Measurements from ENCODE around the gene CDK1. TPM values are rescaled to one million over a fixed set of nuclear protein-coding genes. Genes with fewer than 3 reads are reported as not detected.

CDK1 gene
- total and polyA plus RNA-seq, 2 donors (not counting 1 experiment from before 2014, with no cell fraction given) = 0.54 to 0.71 TPM

GRCh38 chr10:60734226-60734625 is 44.1 kb upstream of the CDK1 start:
- ATAC-seq (ENCODE audit: low read depth) (no peak), DNase-seq (no peak)
- Histone ChIP-seq H3K27ac (ENCODE audit: low read length in 2 of 2) (no peak overlapping the region), H3K9ac (ENCODE audit: low read length) (no peak overlapping the region), H3K36me3 (replicated peaks in 1 of 2; ENCODE audit: control extremely low read depth in 1 of 2, control insufficient read depth in 1 of 2, extremely low read depth in 1 of 2, insufficient read depth in 2 of 2, low read length in 1 of 2) (no peaks in the 10 kb centered on the region), H3K4me1 (ENCODE audit: control insufficient read depth in 2 of 2, insufficient read depth in 2 of 2, low read length in 2 of 2) (peaks cover 17 to 19% of the 10 kb centered on the region in 2 donors), H4K20me1 (ENCODE audit: control insufficient read depth, insufficient read depth, low read length, poor library complexity, severe bottlenecking) (no peaks in the 10 kb centered on the region), H3K4me2 (replicated peaks; ENCODE audit: low read depth, low read length, poor library complexity, severe bottlenecking) (no peak overlapping the region), H3K27me3 (replicated peaks in 1 of 4; ENCODE audit: control extremely low read depth in 1 of 4, control insufficient read depth in 3 of 4, insufficient read depth in 4 of 4, low read length in 3 of 4) (peaks cover 0 to 21% (median 9%) of the 10 kb centered on the region in 4 experiments), H2AFZ (ENCODE audit: insufficient read depth, low read depth, low read length, poor library complexity, severe bottlenecking) (no peak overlapping the region), H3K79me2 (ENCODE audit: control insufficient read depth, insufficient read depth, low read length) (no peaks in the 10 kb centered on the region), H3K4me3 (ENCODE audit: control extremely low read depth in 1 of 5, extremely low read depth in 1 of 5, insufficient read depth in 1 of 5, low read depth in 2 of 5, low read length in 4 of 5) (no peak overlapping the region), H3K9me3 (ENCODE audit: control extremely low read depth in 1 of 3, control insufficient read depth in 2 of 3, insufficient read depth in 1 of 3, low read length in 2 of 3) (peaks cover 0 to 2% (median 0%) of the 10 kb centered on the region in 3 donors)
- Mint-ChIP-seq H3K4me1 (peaks cover 23% of the 10 kb centered on the region), H3K27ac (no peak overlapping the region), H3K9me3 (ENCODE audit: insufficient read depth) (no peaks in the 10 kb centered on the region), H3K27me3 (no peaks in the 10 kb centered on the region), H3K4me3 (peak overlapping the region; percentile 68)
- TF ChIP-seq EZH2 (IDR thresholded peaks at IDR 0.05; ENCODE audit: borderline replicate concordance, insufficient read depth, low read depth, low read length, poor library complexity, severe bottlenecking) (no peak), CTCF (IDR thresholded peaks at IDR 0.05) (no peak)
- ChIA-PET POLR2A (no interaction called here), CTCF (interaction anchor here (1.1 to 1.3 kb wide), 2 partner anchors 80 to 85 kb away, joined by 3 read pairs; no protein-coding TSS in a partner anchor)
- intact Hi-C loops (cut with micrococcal nuclease) = loop anchor here (5.0 kb wide), 1 partner anchor 82 kb away; no protein-coding TSS in a partner anchor
- WGBS (ENCODE audit: insufficient coverage) = 100% methylated on average over 2 of the region's 3 CpGs

DNA sequence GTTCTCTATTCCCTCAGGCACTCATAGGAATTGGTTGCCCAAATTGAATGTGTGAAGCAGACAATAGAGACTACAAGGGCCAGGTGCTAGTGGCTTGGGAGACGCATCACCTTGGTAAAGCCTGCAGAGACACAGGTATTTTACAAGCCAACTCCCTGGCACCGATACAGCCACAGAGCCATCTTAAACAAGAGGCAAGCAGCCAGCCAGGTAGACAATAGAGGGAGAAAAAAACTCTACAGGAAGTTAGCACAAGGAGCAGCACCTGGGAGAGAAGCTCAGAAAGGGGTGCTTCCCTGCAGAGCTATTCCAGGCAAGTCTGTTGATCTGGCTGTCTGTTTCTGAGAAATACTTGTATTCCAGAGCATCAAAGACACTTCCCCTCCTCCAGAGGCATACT is 43.0 kb upstream of the CDK1 start:
- Histone ChIP-seq H3K4me3 (ENCODE audit: control extremely low read depth in 1 of 5, extremely low read depth in 1 of 5, insufficient read depth in 1 of 5, low read depth in 2 of 5, low read length in 4 of 5) (no peak overlapping the region), H3K4me2 (replicated peaks; ENCODE audit: low read depth, low read length, poor library complexity, severe bottlenecking) (no peak overlapping the region), H3K36me3 (replicated peaks in 1 of 2; ENCODE audit: control extremely low read depth in 1 of 2, control insufficient read depth in 1 of 2, extremely low read depth in 1 of 2, insufficient read depth in 2 of 2, low read length in 1 of 2) (no peaks in the 10 kb centered on the region), H4K20me1 (ENCODE audit: control insufficient read depth, insufficient read depth, low read length, poor library complexity, severe bottlenecking) (no peaks in the 10 kb centered on the region), H3K27me3 (replicated peaks in 1 of 4; ENCODE audit: control extremely low read depth in 1 of 4, control insufficient read depth in 3 of 4, insufficient read depth in 4 of 4, low read length in 3 of 4) (peaks cover 0 to 24% (median 9%) of the 10 kb centered on the region in 4 experiments), H3K9me3 (ENCODE audit: control extremely low read depth in 1 of 3, control insufficient read depth in 2 of 3, insufficient read depth in 1 of 3, low read length in 2 of 3) (peaks cover 0 to 2% (median 0%) of the 10 kb centered on the region in 3 donors), H3K79me2 (ENCODE audit: control insufficient read depth, insufficient read depth, low read length) (no peaks in the 10 kb centered on the region), H3K4me1 (ENCODE audit: control insufficient read depth in 2 of 2, insufficient read depth in 2 of 2, low read length in 2 of 2) (peaks cover 16 to 17% of the 10 kb centered on the region in 2 donors), H3K9ac (ENCODE audit: low read length) (no peak overlapping the region), H2AFZ (ENCODE audit: insufficient read depth, low read depth, low read length, poor library complexity, severe bottlenecking) (no peak overlapping the region), H3K27ac (ENCODE audit: low read length in 2 of 2) (no peak overlapping the region)
- no peak overlapping the region for H3K27ac Mint-ChIP-seq
- ChIA-PET CTCF (no interaction called here), POLR2A (no interaction called here)
- no CpG with 5 or more reads among the region's 2 CpGs for WGBS (ENCODE audit: insufficient coverage)
- H3K9me3 Mint-ChIP-seq (ENCODE audit: insufficient read depth) = no peaks in the 10 kb centered on the region
- ATAC-seq (ENCODE audit: low read depth) (no peak), DNase-seq (no peak)
- TF ChIP-seq EZH2 (IDR thresholded peaks at IDR 0.05; ENCODE audit: borderline replicate concordance, insufficient read depth, low read depth, low read length, poor library complexity, severe bottlenecking) = no peak
- TF ChIP-seq CTCF (IDR thresholded peaks at IDR 0.05) = no peak
- peaks cover 3% of the 10 kb centered on the region for H3K27me3 Mint-ChIP-seq
- intact Hi-C loops (cut with micrococcal nuclease) = no loop called here
- H3K4me3 Mint-ChIP-seq = no peak overlapping the region
- peaks cover 17% of the 10 kb centered on the region for H3K4me1 Mint-ChIP-seq

Data from B cell (primary cell).